Measurements from ENCODE around the gene PCDH7. TPM values are rescaled to one million over a fixed set of nuclear protein-coding genes. Genes with fewer than 3 reads are reported as not detected.

The PCDH7 gene
- total RNA-seq, 1 experiment from 2014 or later, result 65.9 TPM

- DNase-seq (ENCODE audit: low read depth, low spot score) (no peak), ATAC-seq (no peak)
- RAD21 ChIA-PET (ENCODE audit: low non-redundant PET in 1 of 2, low total read pairs in 2 of 2, uncharacterized antibody in 2 of 2, unreplicated experiment in 2 of 2), result interaction anchor here in 1 of 2 experiments (1.7 kb wide), 1 partner anchor 72 kb away, joined by 3 read pairs; no protein-coding TSS in a partner anchor
- Histone ChIP-seq H3K27ac (ENCODE audit: low read depth, low read length) (peak overlapping the region; percentile 100), H4K20me1 (ENCODE audit: insufficient read depth) (no peaks in the 10 kb centered on the region), H3K9ac (ENCODE audit: low read length) (peak overlapping the region; percentile 72), H3K9me2 (ENCODE audit: insufficient read depth) (no peaks in the 10 kb centered on the region), H3K4me2 (ENCODE audit: low read length) (peak overlapping the region; percentile 44), H3K27me3 (ENCODE audit: insufficient read depth, low read length) (no peaks in the 10 kb centered on the region), H3K9me3 (ENCODE audit: control insufficient read depth in 1 of 2, insufficient read depth in 1 of 2, low read depth in 1 of 2, low read length in 2 of 2) (no peaks in the 10 kb centered on the region), H2AFZ (ENCODE audit: low read depth, low read length, poor library complexity, severe bottlenecking) (no peak overlapping the region), H3K79me2 (ENCODE audit: insufficient read depth, low read length) (peaks cover 49% of the 10 kb centered on the region), H3K4me1 (ENCODE audit: control insufficient read depth in 1 of 2, insufficient read depth in 2 of 2, low read length in 2 of 2) (peaks cover 74 to 98% of the 10 kb centered on the region in 2 experiments), H3K4me3 (replicated peaks in 1 of 2; ENCODE audit: low read depth in 1 of 2, low read length in 2 of 2) (no peak overlapping the region), H3K36me3 (ENCODE audit: control insufficient read depth in 1 of 2, insufficient read depth in 2 of 2, low read length in 2 of 2) (no peaks in the 10 kb centered on the region)
- TF ChIP-seq EZH2phosphoT487 (IDR thresholded peaks at IDR 0.05; ENCODE audit: borderline replicate concordance) (no peak), SRF (IDR thresholded peaks at IDR 0.05; ENCODE audit: low read depth) (no peak), POLR2AphosphoS5 (IDR thresholded peaks at IDR 0.05; ENCODE audit: low read depth, low read length) (no peak), SP1 (IDR thresholded peaks at IDR 0.05; ENCODE audit: low read depth) (0 out of 2 replicates have a peak, but pooled peaks have one; percentile 26), CTCF (IDR thresholded peaks at IDR 0.05 in 2 of 3, conservative IDR thresholded peaks at IDR 0.05 in 1 of 3; ENCODE audit: borderline replicate concordance in 1 of 3, insufficient read depth in 1 of 3, low read depth in 2 of 3, low read length in 2 of 3) (no peak)
- POLR2A ChIA-PET, result interaction anchor here (1.0 to 7.0 kb wide), 15 partner anchors 11 to 182 kb away, joined by 3 to 146 read pairs (median 7); no protein-coding TSS in a partner anchor
- no TSS peak for BruUV-seq (replicated peaks)
- intact Hi-C loops (cut with micrococcal nuclease), result no loop called here
- CTCF ChIA-PET, result interaction anchor here (0.7 to 1.3 kb wide), 2 partner anchors 14 to 54 kb away, joined by 3 read pairs; no protein-coding TSS in a partner anchor
Measured at GRCh38 chr4:30768277-30768676, 48.1 kb downstream of the PCDH7 start.

DNA sequence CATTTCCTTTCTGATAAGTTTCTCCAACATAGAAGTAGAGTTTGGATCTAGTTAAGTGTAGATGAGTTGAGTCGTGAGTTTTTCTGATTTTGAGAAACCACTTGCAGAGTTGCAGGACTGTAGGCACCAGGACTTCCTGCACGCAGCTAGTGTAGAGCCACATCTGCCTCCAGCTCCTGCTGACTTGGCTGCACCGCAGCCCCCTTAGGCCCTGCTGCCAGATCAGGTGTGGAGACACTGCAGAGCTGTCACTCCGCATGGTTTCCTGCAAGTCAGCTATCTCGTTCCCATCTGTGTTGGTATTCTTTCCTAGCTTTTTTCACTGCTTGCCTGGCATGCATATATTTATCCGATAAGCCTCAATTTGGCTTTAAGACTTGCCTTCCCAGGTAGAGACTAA lies 48.9 kb downstream of the PCDH7 start:
- Histone ChIP-seq H3K9me2 (ENCODE audit: insufficient read depth) (no peaks in the 10 kb centered on the region), H3K27ac (ENCODE audit: low read depth, low read length) (peak overlapping the region; percentile 100), H4K20me1 (ENCODE audit: insufficient read depth) (no peaks in the 10 kb centered on the region), H3K4me1 (ENCODE audit: control insufficient read depth in 1 of 2, insufficient read depth in 2 of 2, low read length in 2 of 2) (peaks cover 74 to 98% of the 10 kb centered on the region in 2 experiments), H3K36me3 (ENCODE audit: control insufficient read depth in 1 of 2, insufficient read depth in 2 of 2, low read length in 2 of 2) (no peaks in the 10 kb centered on the region), H3K4me3 (replicated peaks in 1 of 2; ENCODE audit: low read depth in 1 of 2, low read length in 2 of 2) (no peak overlapping the region), H3K27me3 (ENCODE audit: insufficient read depth, low read length) (no peaks in the 10 kb centered on the region), H3K9ac (ENCODE audit: low read length) (peak overlapping the region; percentile 72), H3K4me2 (ENCODE audit: low read length) (peak overlapping the region; percentile 44), H3K9me3 (ENCODE audit: control insufficient read depth in 1 of 2, insufficient read depth in 1 of 2, low read depth in 1 of 2, low read length in 2 of 2) (no peaks in the 10 kb centered on the region), H2AFZ (ENCODE audit: low read depth, low read length, poor library complexity, severe bottlenecking) (no peak overlapping the region), H3K79me2 (ENCODE audit: insufficient read depth, low read length) (peaks cover 53% of the 10 kb centered on the region)
- ChIA-PET CTCF (interaction anchor here (1.3 kb wide), 1 partner anchor 15 kb away, joined by 3 read pairs; no protein-coding TSS in a partner anchor), RAD21 (ENCODE audit: low non-redundant PET in 1 of 2, low total read pairs in 2 of 2, uncharacterized antibody in 2 of 2, unreplicated experiment in 2 of 2) (interaction anchor here (0.6 to 0.7 kb wide), 2 partner anchors 54 to 309 kb away, joined by 3 to 4 read pairs; no protein-coding TSS in a partner anchor), POLR2A (interaction anchor here (1.0 to 7.0 kb wide), 27 partner anchors 10 to 179 kb away, joined by 3 to 146 read pairs (median 6); no protein-coding TSS in a partner anchor)
- ATAC-seq, result peak; percentile 21; the same call in 1 of the 2 replicates
- TF ChIP-seq ZFX (IDR thresholded peaks at IDR 0.05) (peak; percentile 33; the same call in 1 of the 2 replicates), SP1 (IDR thresholded peaks at IDR 0.05; ENCODE audit: low read depth) (peak; percentile 15; the same call in 1 of the 2 replicates), POLR2AphosphoS5 (IDR thresholded peaks at IDR 0.05; ENCODE audit: low read depth, low read length) (peak; percentile 60), EZH2 (IDR thresholded peaks at IDR 0.05) (no peak)
- no TSS peak for BruUV-seq (replicated peaks)
- DNase-seq (ENCODE audit: low read depth, low spot score), result no peak
- intact Hi-C loops (cut with micrococcal nuclease), result no loop called here

All from HCT116 (cell line).